HG03108 (cell line): ENCODE data around the gene PRRT1B.
"Not testable (repeated sequence)": the region's sequence is repeated elsewhere in the genome, so short reads cannot be mapped to it uniquely, and the experiment has no call there.

Experiments
- ATAC-seq: cut with Tn5 transposase; IDR thresholded peaks from one replicate; pipeline ENCODE4 v1.9.1; 2021; ENCODE audit warnings: moderate library complexity; ENCODE audit not compliant: unreplicated experiment

PRRT1B gene

GRCh38 chr9:131545003-131545785, at the start of gene PRRT1B:
PRRT1B (plus strand) TSS chr9:131545523; CDS start chr9:131545616, 93 bp downstream.
- no peak for ATAC-seq

GRCh38 chr9:131495785-131496184, 49.5 kb upstream of the PRRT1B start:
- no peak for ATAC-seq

DNA sequence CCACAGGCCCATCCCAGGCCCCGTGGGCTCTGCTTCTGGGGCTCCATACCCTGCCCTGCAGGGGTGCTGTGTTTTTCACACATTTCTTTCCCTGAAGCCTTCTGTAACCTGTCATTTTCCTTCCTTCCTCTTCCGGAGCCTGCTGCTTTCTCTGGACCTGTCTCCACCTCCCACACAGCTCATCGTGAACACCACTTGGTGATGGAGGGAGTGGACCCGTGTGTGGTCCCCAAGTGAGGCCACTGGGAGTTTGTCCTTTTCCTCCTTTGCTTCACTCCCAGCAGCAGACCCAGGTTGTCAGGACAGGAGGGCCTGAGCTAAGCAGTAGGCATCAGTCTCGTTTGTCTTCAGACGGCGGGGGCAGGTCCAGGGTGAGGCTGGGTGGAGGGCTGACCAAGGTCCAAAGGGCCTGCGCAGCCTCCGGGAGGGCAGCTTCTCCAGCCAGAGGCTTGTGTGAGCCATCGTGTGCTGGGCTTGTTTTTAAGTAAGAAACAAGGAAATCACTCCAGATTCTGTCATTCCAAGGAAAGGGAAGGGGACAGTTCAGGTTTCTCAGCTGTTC, 48.4 kb upstream of the PRRT1B start:
- ATAC-seq = no peak

GRCh38 chr9:131499254-131499767, 46.0 kb upstream of the PRRT1B start:
- no peak for ATAC-seq

DNA sequence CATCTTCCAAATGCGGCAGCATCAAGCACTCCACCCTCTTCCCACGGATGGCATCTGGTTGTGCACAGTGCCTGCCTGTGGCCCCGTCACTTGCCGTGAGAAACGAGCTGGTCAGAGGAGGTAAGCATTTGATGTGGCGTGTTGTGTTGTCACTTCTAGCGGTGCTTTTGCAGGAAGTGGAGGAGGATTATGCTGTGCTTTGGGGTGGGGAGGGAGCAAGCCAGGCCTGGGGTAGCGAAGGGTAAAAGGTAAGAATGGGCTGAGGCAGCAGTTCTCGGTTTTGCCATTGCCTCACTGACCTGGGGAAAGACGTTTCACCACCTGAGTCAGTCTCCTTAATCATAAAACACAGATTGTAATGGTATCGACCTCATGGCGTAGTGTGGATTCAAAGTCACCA, 44.9 kb upstream of the PRRT1B start:
- ATAC-seq = no peak

DNA sequence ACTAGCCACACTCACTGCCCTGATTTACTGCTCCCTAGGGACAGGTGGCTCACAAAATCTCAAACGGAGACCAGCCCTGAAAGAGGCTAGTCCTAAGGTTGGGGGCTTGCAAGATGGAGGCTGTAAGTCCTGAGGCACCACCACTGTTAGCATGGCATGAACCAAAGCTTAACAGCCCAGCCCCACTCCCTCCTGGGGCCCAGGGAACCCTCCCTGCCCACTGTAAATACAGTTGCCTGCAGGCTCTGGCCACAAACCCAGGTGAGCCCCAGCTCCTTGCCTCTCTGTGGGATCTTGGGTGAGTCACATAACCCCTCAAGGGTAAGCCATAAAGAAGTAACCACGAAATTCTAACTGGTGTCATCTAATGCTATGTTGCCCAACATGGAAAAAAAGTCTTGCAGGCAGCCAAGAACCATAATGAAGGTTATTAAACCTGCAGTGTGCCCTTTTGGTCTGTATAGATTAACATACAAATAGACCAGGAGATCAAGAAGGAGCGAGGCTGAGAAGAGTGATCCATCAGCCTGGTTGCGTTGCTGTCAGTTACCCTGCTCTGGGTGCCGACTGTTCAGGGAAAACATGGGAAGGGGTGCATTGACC, 44.3 kb upstream of the PRRT1B start:
- ATAC-seq = no peak

DNA sequence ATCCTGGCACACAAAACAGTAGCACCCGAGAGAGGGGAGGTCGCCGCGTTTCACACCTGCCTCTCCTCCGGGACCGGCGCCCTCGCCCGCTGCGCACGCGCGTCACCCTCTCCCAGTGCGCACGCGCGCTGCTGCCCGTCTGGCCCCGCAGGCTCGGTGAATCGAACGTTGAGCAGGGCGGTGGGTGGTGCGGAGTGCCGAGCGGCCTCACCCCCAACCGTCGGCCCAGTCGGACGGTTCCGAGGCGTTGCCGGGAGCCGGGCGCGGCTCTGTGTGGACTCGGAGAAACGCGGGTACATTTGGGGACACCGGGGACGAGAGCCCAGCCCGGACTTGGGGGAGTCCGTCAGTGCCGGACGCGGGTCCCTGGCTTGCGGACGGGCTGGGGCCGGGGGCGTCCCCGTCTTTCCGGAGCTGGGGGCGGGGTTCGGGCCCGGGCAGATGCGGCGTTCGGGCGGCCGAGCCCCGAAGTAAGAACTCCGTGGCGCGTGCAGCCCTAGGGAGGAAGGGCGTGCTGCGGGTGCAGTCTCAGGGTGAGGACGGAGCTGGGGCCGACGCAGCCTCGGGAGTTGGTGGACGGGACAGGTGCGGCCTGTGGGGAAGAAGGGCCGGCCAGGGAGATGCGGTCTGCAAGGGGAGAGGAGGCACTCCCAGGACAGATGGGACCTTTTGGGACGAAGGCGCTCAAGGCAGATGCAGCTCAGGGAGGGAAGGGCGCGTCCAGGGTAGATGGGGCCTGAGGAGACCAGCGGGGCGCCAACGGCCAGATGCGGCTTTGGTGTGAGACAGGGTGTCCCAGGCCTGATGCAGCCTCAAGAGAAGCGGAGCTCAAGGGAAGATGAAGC, 42.3 kb upstream of the PRRT1B start, which contains the start of gene POMT1:
Gene POMT1 (plus strand): TSS at position 138 of the 845 bp plus-strand sequence. CDS start 1,301 bp downstream, outside the sequence.
- peak; percentile 74 for ATAC-seq

DNA sequence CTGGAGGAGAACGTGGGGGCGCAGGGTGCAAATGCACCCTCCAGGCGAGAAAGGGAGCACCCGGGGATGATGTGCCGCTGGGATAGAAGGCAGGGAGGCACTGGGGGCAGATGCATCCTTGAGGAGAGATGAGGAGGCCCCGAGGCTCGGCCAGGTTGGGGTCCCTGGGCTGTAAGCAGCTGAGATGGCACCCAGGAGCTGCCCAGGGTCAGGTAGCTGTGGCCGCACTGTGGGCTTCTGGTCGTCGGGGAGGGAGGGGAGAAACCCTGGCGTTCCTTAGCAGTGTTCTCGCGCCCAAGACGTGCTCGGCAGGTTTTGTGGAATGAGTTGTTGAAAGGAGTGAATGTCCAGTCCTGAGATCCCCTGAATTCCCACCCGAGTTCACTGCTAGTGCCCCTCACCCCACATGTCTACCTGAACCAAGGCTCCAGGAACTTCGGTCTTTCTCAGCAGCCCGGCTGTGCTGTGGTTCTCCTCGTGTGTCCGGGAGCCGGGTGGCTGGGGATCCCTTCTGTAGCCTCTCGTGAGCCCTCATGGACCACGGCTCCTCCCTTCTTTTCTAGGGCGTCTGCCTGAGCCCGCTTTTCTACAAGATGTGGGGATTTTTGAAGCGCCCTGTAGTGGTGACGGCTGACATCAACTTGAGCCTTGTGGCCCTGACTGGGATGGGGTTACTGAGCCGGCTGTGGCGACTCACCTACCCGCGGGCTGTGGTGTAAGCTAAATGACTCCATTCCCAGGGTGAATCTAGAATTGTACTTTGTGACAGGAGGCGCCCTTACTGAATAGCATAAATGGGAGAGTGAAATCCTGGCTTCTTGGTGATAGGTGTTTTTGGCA, 41.5 kb upstream of the PRRT1B start:
- no peak for ATAC-seq

DNA sequence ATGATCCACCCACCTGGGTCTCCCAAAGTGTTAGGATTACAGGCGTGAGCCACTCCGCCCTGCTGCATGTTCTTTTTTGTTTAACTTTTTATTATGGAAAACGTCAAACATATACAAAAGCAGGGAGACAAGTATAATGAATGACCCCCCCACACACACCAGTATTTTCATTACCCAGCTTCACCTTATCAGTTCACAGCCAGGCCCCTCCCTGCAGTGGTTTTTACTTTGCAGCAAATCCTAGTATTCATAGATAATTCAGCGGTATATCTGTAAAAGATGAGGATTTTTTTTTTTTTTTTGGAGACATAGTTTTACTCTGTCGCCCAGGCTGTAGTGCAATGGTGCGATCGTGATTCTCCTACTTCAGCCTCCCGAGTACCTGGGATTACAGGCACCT, 40.3 kb upstream of the PRRT1B start:
- no peak for ATAC-seq

- no peak for ATAC-seq
These were observed 33.9 kb upstream of the PRRT1B start for GRCh38 chr9:131511416-131511815.

- no peak for ATAC-seq
These were observed 33.4 kb upstream of the PRRT1B start for GRCh38 chr9:131511880-131512279.

DNA sequence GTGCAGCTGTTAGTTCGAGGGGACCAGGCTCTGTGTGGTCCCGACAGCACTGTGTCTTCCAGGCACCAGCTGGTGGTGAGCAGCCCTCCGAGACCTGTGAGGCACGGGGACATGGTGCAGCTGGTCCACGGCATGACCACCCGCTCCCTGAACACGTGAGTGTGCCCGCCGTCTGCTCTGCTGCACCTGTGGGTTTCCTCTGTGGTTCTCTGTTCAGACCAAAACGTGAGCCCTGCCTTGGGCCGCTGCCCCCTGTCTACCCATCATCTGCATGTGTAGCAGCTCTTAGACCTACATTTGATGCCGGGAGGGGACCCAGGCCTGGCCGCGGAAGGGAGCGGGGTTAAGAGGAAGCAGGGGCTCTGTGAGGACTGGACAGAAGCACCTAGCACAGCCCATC, 32.1 kb upstream of the PRRT1B start:
- no peak for ATAC-seq

- ATAC-seq = not testable (repeated sequence)
These were observed 29.7 kb upstream of the PRRT1B start for GRCh38 chr9:131515559-131516031.

DNA sequence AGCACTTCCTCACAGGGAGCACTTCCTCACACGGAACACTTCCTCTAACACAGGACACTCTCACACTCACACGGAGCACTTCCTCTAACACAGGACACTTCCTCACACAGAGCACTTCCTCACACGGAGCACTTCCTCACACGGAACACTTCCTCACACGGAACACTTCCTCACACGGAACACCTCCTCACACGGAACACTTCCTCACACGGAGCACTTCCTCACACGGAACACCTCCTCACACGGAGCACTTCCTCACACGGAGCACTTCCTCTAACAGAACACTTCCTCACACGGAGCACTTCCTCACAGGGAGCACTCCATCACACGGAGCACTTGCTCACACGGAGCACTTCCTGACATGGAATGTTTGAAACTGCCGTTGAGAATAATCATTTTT, 29.2 kb upstream of the PRRT1B start:
- no peak for ATAC-seq

DNA sequence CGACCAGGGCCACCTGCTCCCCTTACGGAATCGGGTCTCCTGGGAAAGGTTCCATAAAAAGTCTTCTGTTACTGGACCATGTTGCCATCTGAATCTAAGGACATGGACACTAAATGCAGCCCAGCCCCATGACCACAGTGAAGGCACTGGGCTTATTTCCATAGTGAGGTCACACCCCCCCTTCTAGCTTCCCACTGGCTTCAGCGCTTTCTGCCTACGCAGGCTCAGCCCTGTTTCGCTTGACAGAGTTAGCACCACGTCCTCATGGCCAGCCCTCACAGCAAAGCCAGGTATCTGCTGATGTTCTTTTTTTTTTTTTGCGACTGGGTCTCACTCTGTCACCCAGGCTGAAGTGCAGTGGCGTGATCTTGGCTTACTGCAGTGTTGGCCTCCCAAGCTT, 28.4 kb upstream of the PRRT1B start:
- ATAC-seq = no peak

DNA sequence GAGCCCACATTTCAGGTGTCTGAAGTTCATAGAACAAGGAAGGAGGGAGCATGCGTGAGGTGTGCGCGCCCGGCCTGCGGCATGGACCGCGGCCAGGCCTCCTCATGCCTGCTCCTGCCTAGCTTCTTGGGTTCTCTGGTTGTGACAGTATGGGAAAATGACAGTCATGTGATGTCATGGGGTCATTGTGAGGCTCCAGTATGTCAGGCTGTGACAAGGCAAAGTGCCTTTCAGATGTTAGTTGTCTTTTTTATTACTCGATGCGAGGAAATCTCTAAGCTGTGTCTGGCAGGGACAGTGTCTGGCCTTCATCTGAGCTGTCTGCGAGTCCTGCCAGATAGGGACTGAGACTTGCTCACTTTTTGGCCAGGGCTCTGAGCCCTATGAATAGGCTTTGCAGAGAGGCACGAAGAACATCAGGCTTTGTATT, 27.5 kb upstream of the PRRT1B start:
- no peak for ATAC-seq

DNA sequence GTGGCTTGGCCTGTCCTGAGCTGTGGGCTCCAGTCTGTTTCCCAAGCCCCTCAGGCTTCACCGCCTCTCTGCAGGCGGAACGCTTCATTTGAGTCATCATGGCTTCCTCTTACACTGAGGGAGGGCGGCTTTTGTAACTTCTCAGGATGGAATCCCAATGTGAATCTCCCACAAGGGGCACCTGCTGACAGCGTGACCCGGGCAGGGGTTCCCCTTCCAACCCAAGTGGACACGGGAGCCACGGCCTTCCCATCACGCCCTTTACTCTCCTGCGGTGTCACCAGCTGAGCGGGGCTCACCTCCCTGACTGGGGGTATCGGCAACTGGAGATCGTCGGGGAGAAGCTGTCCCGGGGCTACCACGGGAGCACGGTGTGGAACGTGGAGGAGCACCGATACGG, 26.8 kb upstream of the PRRT1B start:
- ATAC-seq = no peak

GRCh38 chr9:131520503-131520902, 24.8 kb upstream of the PRRT1B start:
- no peak for ATAC-seq

GRCh38 chr9:131521203-131521602, 24.1 kb upstream of the PRRT1B start:
- no peak for ATAC-seq

DNA sequence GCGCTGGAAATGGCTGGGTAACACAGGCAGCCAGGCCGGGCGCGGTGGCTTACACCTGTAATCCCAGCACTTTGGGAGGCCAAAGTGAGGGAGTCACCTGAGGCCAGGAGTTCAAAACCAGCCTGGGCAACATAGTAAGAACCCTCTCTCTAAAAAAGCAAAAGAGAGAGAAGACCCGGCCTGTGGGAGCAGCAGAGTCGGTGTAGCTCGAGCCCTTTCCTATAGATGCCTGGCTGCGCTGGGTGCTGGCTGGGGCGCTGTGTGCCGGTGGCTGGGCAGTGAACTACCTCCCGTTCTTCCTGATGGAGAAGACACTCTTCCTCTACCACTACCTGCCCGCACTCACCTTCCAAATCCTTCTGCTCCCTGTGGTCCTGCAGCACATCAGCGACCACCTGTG, 23.5 kb upstream of the PRRT1B start:
- ATAC-seq = no peak
